HUES6 (cell line): ENCODE results near the gene ZFHX3.

Experiments
- H3K27ac ChIP-seq: 2 replicates; pipeline ENCODE4 v1.7.0; 2013; ENCODE audit warnings: low read depth, mild to moderate bottlenecking, low read length, inconsistent platforms
- H3K27me3 ChIP-seq: 2 replicates; pipeline ENCODE4 v1.6.1; 2013; ENCODE audit warnings: low read length; ENCODE audit not compliant: control insufficient read depth, insufficient read depth
- H3K36me3 ChIP-seq: 2 replicates; pipeline ENCODE4 v1.6.1; 2013; ENCODE audit warnings: low read length; ENCODE audit not compliant: control insufficient read depth, insufficient read depth
- H3K4me1 ChIP-seq: 2 replicates; pipeline ENCODE4 v1.6.1; 2013; ENCODE audit warnings: low read length; ENCODE audit not compliant: control insufficient read depth, insufficient read depth
- H3K4me3 ChIP-seq: 2 replicates; pipeline ENCODE4 v1.5.1; 2013; ENCODE audit warnings: low read depth, low read length
- H3K9ac ChIP-seq: one replicate; pipeline ENCODE4 v1.6.1; 2013; ENCODE audit warnings: mild to moderate bottlenecking, low read length
- H3K9me3 ChIP-seq: 2 replicates; pipeline ENCODE4 v1.6.1; 2013; ENCODE audit warnings: low read depth, low read length; ENCODE audit not compliant: control insufficient read depth, insufficient read depth

Gene ZFHX3

DNA sequence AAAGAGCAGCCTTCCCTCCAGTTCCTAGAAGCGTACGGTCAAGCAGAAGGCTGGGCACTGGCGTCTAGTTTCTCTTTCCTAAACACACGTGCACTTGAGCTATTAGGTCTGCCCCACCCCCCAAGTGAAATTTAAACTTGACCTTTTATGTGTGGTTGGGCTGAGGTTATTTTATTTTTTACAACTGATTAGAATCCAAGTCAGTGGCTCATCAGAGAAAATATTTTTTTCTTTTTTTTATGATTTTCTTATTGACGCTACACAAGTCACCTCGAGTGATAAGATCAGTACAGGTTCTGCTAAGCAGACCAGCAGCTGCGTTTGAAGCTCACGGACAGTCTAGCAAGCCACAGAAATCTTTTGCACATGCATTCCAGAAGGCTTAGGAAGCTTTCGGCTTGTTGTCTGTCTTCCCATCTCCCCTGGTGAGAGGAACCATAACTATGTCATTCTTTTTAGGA, 95.1 kb downstream of the ZFHX3 start:
- H3K27me3 ChIP-seq, result no peaks in the 10 kb centered on the region
- H3K9ac ChIP-seq, result no peak overlapping the region
- H3K4me1 ChIP-seq, result peaks cover 4% of the 10 kb centered on the region; the same call in 1 of the 2 replicates
- peaks cover 7% of the 10 kb centered on the region; the same call in 1 of the 2 replicates for H3K36me3 ChIP-seq
- no peak overlapping the region for H3K27ac ChIP-seq
- H3K4me3 ChIP-seq, result no peak overlapping the region
- H3K9me3 ChIP-seq, result no peaks in the 10 kb centered on the region

DNA sequence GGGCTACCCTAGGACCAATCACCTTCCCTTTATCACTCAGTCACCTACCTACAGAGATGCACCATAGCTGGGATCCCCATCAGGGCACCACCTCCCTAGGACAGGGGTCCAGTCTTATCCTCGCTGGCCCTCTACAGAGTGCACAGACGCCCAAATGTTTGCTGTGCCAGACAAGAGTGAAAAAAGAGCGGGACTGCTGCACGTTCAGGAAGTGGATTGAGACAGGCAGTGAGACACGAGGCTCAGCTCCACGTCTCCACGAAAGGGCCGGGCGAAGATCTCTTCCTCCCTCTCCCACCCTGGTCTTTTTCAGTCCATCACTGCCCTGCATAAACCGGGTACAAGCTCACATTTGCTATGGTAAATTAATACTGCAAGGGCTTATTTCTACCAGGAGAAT, 95.5 kb downstream of the ZFHX3 start:
- Histone ChIP-seq H3K4me1 (peaks cover 9% of the 10 kb centered on the region; the same call in 1 of the 2 replicates), H3K36me3 (peaks cover 7% of the 10 kb centered on the region; the same call in 1 of the 2 replicates), H3K27ac (no peak overlapping the region), H3K27me3 (no peaks in the 10 kb centered on the region), H3K9me3 (no peaks in the 10 kb centered on the region), H3K9ac (no peak overlapping the region), H3K4me3 (no peak overlapping the region)

DNA sequence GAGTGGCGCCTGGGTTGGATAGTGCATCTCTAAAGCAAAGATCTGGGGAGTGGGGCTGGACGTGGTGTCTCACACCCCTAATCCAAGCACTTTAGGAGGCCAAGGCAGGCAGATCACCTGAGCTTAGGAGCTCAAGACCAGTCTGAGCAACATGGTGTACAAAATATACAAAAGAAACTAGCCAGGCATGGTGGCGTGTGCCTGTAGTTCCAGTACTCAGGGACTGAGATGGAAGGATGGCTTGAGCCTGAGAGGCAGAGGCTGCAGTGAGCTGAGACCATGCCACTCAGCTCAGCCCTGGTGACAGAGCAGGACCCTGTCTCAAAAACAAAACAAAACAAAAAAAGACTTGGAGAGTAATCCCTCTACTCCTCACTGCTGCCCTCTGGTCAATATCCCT, 96.0 kb downstream of the ZFHX3 start:
- no peaks in the 10 kb centered on the region for H3K27me3 ChIP-seq
- H3K36me3 ChIP-seq, result peaks cover 7% of the 10 kb centered on the region; the same call in 1 of the 2 replicates
- H3K4me1 ChIP-seq, result peaks cover 12% of the 10 kb centered on the region; the same call in 1 of the 2 replicates
- no peak overlapping the region for H3K27ac ChIP-seq
- H3K9ac ChIP-seq, result no peak overlapping the region
- no peaks in the 10 kb centered on the region for H3K9me3 ChIP-seq
- H3K4me3 ChIP-seq, result no peak overlapping the region

DNA sequence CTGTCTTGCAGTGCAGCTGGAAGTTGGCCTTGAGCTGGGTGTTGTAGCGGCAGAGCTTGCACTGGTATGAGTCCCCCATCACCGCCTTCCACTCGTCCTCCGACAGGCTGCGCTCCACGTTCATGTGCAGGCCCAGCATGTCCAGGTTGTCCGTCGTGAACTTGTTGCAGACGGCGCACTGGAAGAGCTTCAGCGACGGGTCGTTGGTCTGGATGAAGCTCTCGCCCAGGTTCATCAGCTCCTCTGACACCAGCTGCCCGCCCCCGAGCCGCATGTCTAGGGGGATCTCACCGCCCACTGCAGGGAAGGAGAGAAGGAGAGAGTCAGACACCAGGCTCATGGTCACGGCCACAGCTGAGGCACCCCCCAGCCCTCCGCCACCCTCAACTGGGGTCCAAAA, 97.3 kb downstream of the ZFHX3 start:
- Histone ChIP-seq H3K4me3 (no peak overlapping the region), H3K27ac (no peak overlapping the region), H3K27me3 (no peaks in the 10 kb centered on the region), H3K36me3 (peaks cover 7% of the 10 kb centered on the region; the same call in 1 of the 2 replicates), H3K9me3 (no peaks in the 10 kb centered on the region), H3K9ac (no peak overlapping the region), H3K4me1 (peaks cover 17% of the 10 kb centered on the region; the same call in 1 of the 2 replicates)

DNA sequence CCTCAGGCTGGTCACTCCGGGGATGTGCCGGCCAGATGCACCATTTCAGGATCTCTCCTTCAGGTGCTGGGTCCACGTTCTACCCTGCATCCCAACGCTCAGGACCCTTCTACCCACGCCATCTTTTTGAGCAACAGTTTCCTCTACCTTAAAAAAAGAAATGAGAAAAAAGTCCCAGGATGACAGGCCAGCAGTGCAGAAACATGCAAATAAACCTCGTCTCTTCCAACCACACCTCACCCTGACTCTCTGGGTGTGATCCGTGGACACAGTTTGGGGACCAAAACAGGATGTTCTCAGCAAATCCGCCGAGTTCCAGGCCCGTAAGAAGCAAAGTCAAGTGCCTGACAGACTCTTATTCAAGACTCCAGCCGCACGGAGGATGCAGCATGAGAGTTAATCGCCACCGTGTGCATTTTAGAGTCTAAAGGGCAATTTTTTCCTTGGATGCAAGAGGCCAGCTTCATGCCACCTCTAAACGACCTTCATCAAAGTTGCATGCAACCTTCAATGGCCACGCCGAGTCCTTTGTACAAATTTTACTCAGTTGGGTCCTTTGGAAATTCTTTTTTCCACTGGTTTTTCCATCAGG, 99.6 kb downstream of the ZFHX3 start:
- no peak overlapping the region for H3K27ac ChIP-seq
- H3K4me1 ChIP-seq, result peaks cover 17% of the 10 kb centered on the region; the same call in 1 of the 2 replicates
- H3K36me3 ChIP-seq, result peaks cover 7% of the 10 kb centered on the region; the same call in 1 of the 2 replicates

DNA sequence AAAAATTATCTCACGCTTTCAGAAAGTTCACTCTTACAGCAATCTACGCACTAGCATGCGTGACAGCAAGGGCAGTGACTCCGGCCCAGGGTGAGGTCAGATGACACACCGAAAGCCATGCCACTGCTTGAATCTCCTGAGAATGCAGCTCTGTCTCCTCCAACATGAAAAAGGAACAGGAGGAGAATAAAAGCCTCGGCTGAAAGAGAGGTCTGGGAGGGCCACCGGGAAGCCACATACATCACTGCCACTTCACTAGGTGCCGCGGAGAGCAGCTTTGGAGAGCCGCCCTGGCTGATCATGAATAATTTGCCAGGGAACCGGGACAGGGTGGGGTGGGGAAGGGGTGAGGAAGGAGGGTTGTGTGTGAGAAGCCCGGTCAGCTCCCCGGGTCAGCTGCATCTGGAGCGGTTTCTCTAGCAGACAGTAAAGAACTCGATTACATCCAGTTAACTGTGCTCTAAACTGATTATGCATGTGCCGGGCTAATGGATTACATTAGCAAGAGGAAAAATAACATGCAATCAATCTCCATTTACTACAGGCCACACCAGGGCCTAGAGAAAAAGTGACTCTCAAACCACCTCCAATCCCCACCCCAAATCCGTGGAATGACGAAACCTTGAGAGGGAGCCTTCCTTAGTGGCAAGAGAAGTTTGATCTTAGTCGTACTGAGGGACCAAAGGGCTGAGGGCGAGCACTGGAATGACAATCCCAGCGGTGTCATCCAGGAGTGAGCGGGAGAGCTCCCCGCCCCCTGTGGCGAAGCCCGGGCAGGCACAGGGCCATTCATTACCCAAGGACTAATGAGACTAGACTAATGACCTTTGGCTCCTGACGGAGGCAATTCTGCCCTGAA, 100.3 kb downstream of the ZFHX3 start:
- H3K27me3 ChIP-seq, result no peaks in the 10 kb centered on the region
- no peak overlapping the region for H3K4me3 ChIP-seq
- H3K36me3 ChIP-seq, result peaks cover 7% of the 10 kb centered on the region; the same call in 1 of the 2 replicates
- H3K4me1 ChIP-seq, result peaks cover 17% of the 10 kb centered on the region; the same call in 1 of the 2 replicates
- H3K9me3 ChIP-seq, result no peaks in the 10 kb centered on the region
- H3K27ac ChIP-seq, result no peak overlapping the region
- H3K9ac ChIP-seq, result no peak overlapping the region

More for the DNA sequence above, 99.6 kb downstream of the ZFHX3 start:
- no peaks in the 10 kb centered on the region for H3K9me3 ChIP-seq
- H3K27me3 ChIP-seq, result no peaks in the 10 kb centered on the region
- H3K9ac ChIP-seq, result no peak overlapping the region
- no peak overlapping the region for H3K4me3 ChIP-seq

DNA sequence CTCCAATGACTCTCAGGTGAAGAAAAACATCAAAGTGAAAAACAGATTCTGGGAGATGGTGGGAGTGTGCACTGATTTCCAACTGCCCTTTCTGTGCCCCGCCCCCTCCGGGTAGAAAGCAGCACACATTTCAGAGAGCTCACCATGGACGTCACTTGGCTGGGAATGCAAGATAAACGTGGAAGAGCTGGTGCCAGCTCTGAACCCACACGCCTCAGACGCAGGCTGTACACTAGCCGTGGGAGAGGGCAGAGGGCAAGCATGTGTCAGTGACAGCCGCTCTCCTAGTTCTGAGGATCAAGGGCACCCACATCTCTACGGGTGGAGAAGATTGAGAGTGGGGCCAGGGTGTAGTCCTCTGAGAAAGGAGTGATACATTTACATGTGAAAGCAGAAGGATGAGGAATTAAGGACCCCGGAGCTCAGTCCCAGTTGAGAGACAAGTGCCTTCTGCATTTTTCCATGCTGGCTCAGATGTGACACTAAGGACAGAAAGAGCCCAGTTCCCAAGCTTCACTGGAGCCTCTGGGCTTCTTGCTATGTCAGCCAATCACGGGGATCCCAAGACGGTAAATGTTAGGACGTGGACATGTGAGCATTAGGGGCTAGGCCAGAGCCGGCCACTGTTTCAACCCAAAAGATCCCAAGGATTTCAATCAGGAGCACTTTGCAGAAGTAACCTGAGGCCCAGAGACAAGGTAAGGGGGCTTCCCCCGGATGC, 101.3 kb downstream of the ZFHX3 start:
- Histone ChIP-seq H3K27ac (no peak overlapping the region), H3K4me3 (no peak overlapping the region), H3K27me3 (no peaks in the 10 kb centered on the region), H3K9me3 (no peaks in the 10 kb centered on the region), H3K36me3 (peaks cover 7% of the 10 kb centered on the region; the same call in 1 of the 2 replicates), H3K4me1 (peaks cover 17% of the 10 kb centered on the region; the same call in 1 of the 2 replicates), H3K9ac (no peak overlapping the region)

DNA sequence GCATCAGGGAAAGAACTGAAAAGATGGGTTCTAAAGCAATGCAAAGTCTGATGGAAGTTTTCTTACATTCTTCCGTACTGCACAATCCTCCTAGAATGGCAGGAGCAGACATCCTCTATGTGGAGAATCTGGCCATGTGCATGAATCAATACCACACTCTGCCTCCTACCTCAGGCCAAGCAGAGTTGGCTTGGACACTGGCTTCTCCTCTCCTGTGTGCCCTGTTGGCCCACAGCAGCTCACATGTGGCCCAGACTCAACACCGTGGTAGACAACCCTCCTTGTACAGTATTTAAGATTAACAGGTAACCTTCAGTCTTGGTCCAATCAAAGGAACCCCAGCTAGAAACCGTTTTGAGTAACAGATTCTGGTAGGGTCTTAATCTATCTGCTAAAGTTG, 101.9 kb downstream of the ZFHX3 start:
- H3K36me3 ChIP-seq, result peaks cover 7% of the 10 kb centered on the region; the same call in 1 of the 2 replicates
- no peaks in the 10 kb centered on the region for H3K27me3 ChIP-seq
- no peak overlapping the region for H3K27ac ChIP-seq
- H3K4me1 ChIP-seq, result peaks cover 17% of the 10 kb centered on the region; the same call in 1 of the 2 replicates
- no peaks in the 10 kb centered on the region for H3K9me3 ChIP-seq
- no peak overlapping the region for H3K4me3 ChIP-seq
- H3K9ac ChIP-seq, result no peak overlapping the region

DNA sequence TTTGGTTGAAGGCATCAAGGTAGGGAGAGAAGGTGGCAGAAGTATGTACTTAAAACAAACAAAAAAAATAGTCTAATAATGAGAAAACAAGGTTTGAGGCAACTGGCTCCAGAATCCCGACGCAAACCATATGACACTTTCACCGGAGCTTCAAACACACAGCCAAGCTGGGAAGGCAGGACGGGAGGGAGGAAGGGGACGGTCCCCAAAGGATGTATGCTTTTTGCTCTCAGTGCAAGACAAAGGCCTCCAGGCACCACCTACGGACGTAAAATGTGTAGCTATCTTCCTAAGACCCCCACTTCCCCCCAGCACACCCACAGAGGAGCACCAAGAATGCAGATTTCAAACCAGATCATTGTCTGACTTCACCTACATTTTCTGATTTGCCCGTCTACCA, 102.3 kb downstream of the ZFHX3 start:
- peaks cover 17% of the 10 kb centered on the region; the same call in 1 of the 2 replicates for H3K4me1 ChIP-seq
- H3K9me3 ChIP-seq, result no peaks in the 10 kb centered on the region
- H3K27ac ChIP-seq, result no peak overlapping the region
- no peak overlapping the region for H3K4me3 ChIP-seq
- peaks cover 6% of the 10 kb centered on the region; the same call in 1 of the 2 replicates for H3K36me3 ChIP-seq
- H3K27me3 ChIP-seq, result no peaks in the 10 kb centered on the region
- no peak overlapping the region for H3K9ac ChIP-seq

DNA sequence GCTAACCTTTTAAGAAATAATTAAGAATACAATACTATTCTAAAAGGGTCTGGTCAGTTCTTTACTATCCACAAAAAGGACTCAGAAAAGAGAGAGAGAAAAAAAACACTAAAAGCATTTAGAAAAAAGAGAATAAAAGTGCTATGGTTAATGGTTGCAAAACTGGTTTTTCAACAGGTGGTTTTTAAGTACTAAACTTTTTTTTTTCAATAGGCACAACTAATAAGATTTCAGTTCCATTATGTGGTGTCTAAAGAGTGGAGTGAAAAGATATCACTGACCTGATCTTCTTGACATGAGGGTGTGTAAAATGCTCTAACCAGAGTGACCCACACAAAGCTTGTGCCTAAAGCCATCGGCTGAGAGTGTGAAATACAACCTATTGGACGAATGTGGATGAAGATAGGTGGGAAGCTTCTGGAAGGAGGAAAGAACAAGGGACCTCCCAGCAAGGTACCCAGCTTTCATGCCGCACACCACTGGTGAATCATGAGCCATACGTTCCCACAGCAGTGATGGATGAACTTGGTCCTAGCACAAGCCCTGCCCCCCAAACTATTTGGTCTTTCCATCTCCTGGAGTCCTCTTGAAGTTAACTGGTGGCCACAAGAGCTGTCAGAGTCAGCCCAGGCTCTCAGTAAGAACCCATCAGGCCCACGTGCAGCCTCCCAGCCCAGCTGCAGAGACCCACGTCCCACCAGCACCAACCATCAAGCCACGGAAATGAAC, 103.0 kb downstream of the ZFHX3 start:
- no peaks in the 10 kb centered on the region for H3K27me3 ChIP-seq

More for the DNA sequence above, 103.0 kb downstream of the ZFHX3 start:
- no peak overlapping the region for H3K9ac ChIP-seq
- H3K9me3 ChIP-seq, result no peaks in the 10 kb centered on the region
- no peak overlapping the region for H3K27ac ChIP-seq
- no peaks in the 10 kb centered on the region for H3K36me3 ChIP-seq
- peaks cover 21% of the 10 kb centered on the region for H3K4me1 ChIP-seq
- H3K4me3 ChIP-seq, result no peak overlapping the region
